Loucy (cell line): ENCODE results near the gene SGMS1.

Experiments used
- H2AFZ ChIP-seq: fragments of 200-600 bp; sonication (generic); 2 replicates; pipeline ENCODE4 v1.6.0; 2016; ENCODE audit warnings: antibody characterized with exemption, mild to moderate bottlenecking, low read length, moderate library complexity
- H3F3A ChIP-seq: fragments of 200-600 bp; 2 replicates; pipeline ENCODE4 v1.6.0; 2016; ENCODE audit warnings: antibody characterized with exemption, low read depth, mild to moderate bottlenecking
- H3K27me3 ChIP-seq: fragments of 200-600 bp; sonication (generic); 2 replicates; pipeline ENCODE4 v1.6.1; 2014; ENCODE audit warnings: low read length, mild to moderate bottlenecking; ENCODE audit not compliant: insufficient read depth, poor library complexity, severe bottlenecking
- H3K36me3 ChIP-seq: fragments of 200-600 bp; sonication (generic); 2 replicates; pipeline ENCODE4 v1.6.1; 2016; ENCODE audit warnings: low read length; ENCODE audit not compliant: insufficient read depth
- H3K4me1 ChIP-seq: fragments of 200-600 bp; sonication (generic); 2 replicates; pipeline ENCODE4 v1.5.1; 2014; ENCODE audit warnings: low read length, mild to moderate bottlenecking; ENCODE audit not compliant: insufficient read depth, poor library complexity, severe bottlenecking
- H3K4me2 ChIP-seq: fragments of 200-600 bp; sonication (generic); 2 replicates; pipeline ENCODE4 v1.6.0; 2014; ENCODE audit warnings: antibody characterized with exemption, low read length, low read depth, mild to moderate bottlenecking; ENCODE audit not compliant: poor library complexity, severe bottlenecking
- H3K4me3 ChIP-seq: fragments of 200-600 bp; sonication (generic); 2 replicates; pipeline ENCODE4 v1.5.1; 2014; ENCODE audit warnings: low read length, mild to moderate bottlenecking, mixed read lengths; ENCODE audit not compliant: poor library complexity, severe bottlenecking
- H3K79me2 ChIP-seq: fragments of 200-600 bp; sonication (generic); 2 replicates; pipeline ENCODE4 v1.6.1; 2014; ENCODE audit warnings: low read length; ENCODE audit not compliant: insufficient read depth
- H3K9ac ChIP-seq: fragments of 200-600 bp; sonication (generic); 2 replicates; pipeline ENCODE4 v1.6.0; 2014; ENCODE audit warnings: mild to moderate bottlenecking, low read depth, low read length, moderate library complexity; ENCODE audit not compliant: poor library complexity, severe bottlenecking
- H3K9me2 ChIP-seq: fragments of 200-600 bp; sonication (generic); replicated peaks from 2 replicates; pipeline ENCODE4 v1.6.1; 2016; ENCODE audit warnings: low read depth, low read length, mixed read lengths
- H3K9me3 ChIP-seq: fragments of 200-600 bp; sonication (generic); 2 replicates; pipeline ENCODE4 v1.6.1; 2014; ENCODE audit warnings: mild to moderate bottlenecking, antibody characterized with exemption, low read length, low read depth; ENCODE audit not compliant: insufficient read depth
- H4K20me1 ChIP-seq: fragments of 200-600 bp; sonication (generic); 2 replicates; pipeline ENCODE4 v1.6.0; 2014; ENCODE audit warnings: antibody characterized with exemption, low read length, mild to moderate bottlenecking; ENCODE audit not compliant: insufficient read depth, poor library complexity, severe bottlenecking
- EZH2phosphoT487 ChIP-seq: fragments of 200-600 bp; IDR thresholded peaks from 2 replicates; pipeline ENCODE4 v1.6.1; 2018; ENCODE audit warnings: antibody characterized with exemption, mild to moderate bottlenecking, moderate library complexity, borderline replicate concordance
- TF ChIP-seq, protein P1 (sequence below): fragments of 200-600 bp; sonication (generic); conservative IDR thresholded peaks from 2 replicates; pipeline ENCODE4 v1.5.1; 2014; ENCODE audit warnings: mild to moderate bottlenecking, antibody characterized with exemption, low read length

Gene SGMS1

GRCh38 chr10:50456719-50457118 lies 167.0 kb downstream of the SGMS1 start:
- Histone ChIP-seq H3K4me1 (peaks cover 14% of the 10 kb centered on the region), H3K4me3 (no peak overlapping the region), H3K79me2 (no peaks in the 10 kb centered on the region), H3K27me3 (no peaks in the 10 kb centered on the region), H3K9me3 (no peaks in the 10 kb centered on the region), H2AFZ (no peak overlapping the region), H3K36me3 (peaks cover 5% of the 10 kb centered on the region; the same call in 1 of the 2 replicates), H3K9ac (no peak overlapping the region), H3K9me2 (no peaks in the 10 kb centered on the region), H4K20me1 (no peaks in the 10 kb centered on the region), H3F3A (no peaks in the 10 kb centered on the region), H3K4me2 (no peak overlapping the region)
- TF ChIP-seq, protein P1, sequence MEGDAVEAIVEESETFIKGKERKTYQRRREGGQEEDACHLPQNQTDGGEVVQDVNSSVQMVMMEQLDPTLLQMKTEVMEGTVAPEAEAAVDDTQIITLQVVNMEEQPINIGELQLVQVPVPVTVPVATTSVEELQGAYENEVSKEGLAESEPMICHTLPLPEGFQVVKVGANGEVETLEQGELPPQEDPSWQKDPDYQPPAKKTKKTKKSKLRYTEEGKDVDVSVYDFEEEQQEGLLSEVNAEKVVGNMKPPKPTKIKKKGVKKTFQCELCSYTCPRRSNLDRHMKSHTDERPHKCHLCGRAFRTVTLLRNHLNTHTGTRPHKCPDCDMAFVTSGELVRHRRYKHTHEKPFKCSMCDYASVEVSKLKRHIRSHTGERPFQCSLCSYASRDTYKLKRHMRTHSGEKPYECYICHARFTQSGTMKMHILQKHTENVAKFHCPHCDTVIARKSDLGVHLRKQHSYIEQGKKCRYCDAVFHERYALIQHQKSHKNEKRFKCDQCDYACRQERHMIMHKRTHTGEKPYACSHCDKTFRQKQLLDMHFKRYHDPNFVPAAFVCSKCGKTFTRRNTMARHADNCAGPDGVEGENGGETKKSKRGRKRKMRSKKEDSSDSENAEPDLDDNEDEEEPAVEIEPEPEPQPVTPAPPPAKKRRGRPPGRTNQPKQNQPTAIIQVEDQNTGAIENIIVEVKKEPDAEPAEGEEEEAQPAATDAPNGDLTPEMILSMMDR, result no peak

- TF ChIP-seq, protein P1, result no peak
- no peak for TF ChIP-seq EZH2phosphoT487
- H3K4me1 ChIP-seq, result no peaks in the 10 kb centered on the region
Observed at GRCh38 chr10:50453940-50454339, 169.8 kb downstream of the SGMS1 start.

GRCh38 chr10:50452603-50453002 lies 171.2 kb downstream of the SGMS1 start:
- H3K4me3 ChIP-seq, result no peak overlapping the region
- H3K9me3 ChIP-seq, result no peaks in the 10 kb centered on the region
- TF ChIP-seq, protein P1, result no peak
- no peak for TF ChIP-seq EZH2phosphoT487
- no peak overlapping the region for H3K9ac ChIP-seq
- no peaks in the 10 kb centered on the region for H3K79me2 ChIP-seq
- H3K4me1 ChIP-seq, result no peaks in the 10 kb centered on the region
- no peaks in the 10 kb centered on the region for H3F3A ChIP-seq
- no peaks in the 10 kb centered on the region for H3K27me3 ChIP-seq
- no peaks in the 10 kb centered on the region for H3K36me3 ChIP-seq
- H4K20me1 ChIP-seq, result no peaks in the 10 kb centered on the region
- no peak overlapping the region for H2AFZ ChIP-seq
- H3K4me2 ChIP-seq, result no peak overlapping the region
- no peaks in the 10 kb centered on the region for H3K9me2 ChIP-seq

More at GRCh38 chr10:50453940-50454339, 169.8 kb downstream of the SGMS1 start:
- H2AFZ ChIP-seq, result no peak overlapping the region
- no peaks in the 10 kb centered on the region for H3F3A ChIP-seq
- H3K9ac ChIP-seq, result no peak overlapping the region
- H3K79me2 ChIP-seq, result no peaks in the 10 kb centered on the region
- no peaks in the 10 kb centered on the region for H4K20me1 ChIP-seq
- no peak overlapping the region for H3K4me2 ChIP-seq
- no peaks in the 10 kb centered on the region for H3K9me3 ChIP-seq
- no peaks in the 10 kb centered on the region for H3K36me3 ChIP-seq
- no peak overlapping the region for H3K4me3 ChIP-seq
- no peaks in the 10 kb centered on the region for H3K27me3 ChIP-seq
- no peaks in the 10 kb centered on the region for H3K9me2 ChIP-seq
